HEK293T (cell line): Measurements from ENCODE around the gene NOG.
A peak's percentile ranks its signal among the peaks of the same experiment; 100 is the strongest.

ENCODE experiments used
- CTCF ChIA-PET: fragments of 350-600 bp; formaldehyde crosslinking; extraction: SDS; loops from one replicate; lab custom pipeline; 2021; ENCODE audit warnings: antibody characterized with exemption, inconsistent platforms; lab: Yijun Ruan, JAX
- POLR2A ChIA-PET: fragments of 350-600 bp; formaldehyde crosslinking; extraction: SDS; loops from one replicate; lab custom pipeline; 2020; ENCODE audit warnings: antibody characterized with exemption, inconsistent platforms; lab: Yijun Ruan, JAX
- DNase-seq: peaks from one replicate; pipeline ENCODE4 v3.0.0; 2012; ENCODE audit warnings: mixed read lengths; ENCODE audit errors: extremely low spot score
- ARNT ChIP-seq: fragments of 450-650 bp; IDR thresholded peaks from 2 replicates; pipeline ENCODE4 v1.6.1; 2017; ENCODE audit warnings: mild to moderate bottlenecking
- BHLHE40 ChIP-seq: fragments of 450-650 bp; IDR thresholded peaks from 2 replicates; pipeline ENCODE4 v1.6.1; 2016; ENCODE audit warnings: mild to moderate bottlenecking, moderate library complexity, borderline replicate concordance
- CTBP1 ChIP-seq: fragments of 450-650 bp; IDR thresholded peaks from 2 replicates; pipeline ENCODE4 v1.6.1; 2016; ENCODE audit warnings: borderline replicate concordance
- ELF4 ChIP-seq: fragments of 450-650 bp; IDR thresholded peaks from 2 replicates; pipeline ENCODE4 v1.6.1; 2017; ENCODE audit warnings: antibody characterized with exemption
- FOXA1 ChIP-seq: fragments of 450-650 bp; IDR thresholded peaks from 2 replicates; pipeline ENCODE4 v1.6.1; 2016; ENCODE audit warnings: mild to moderate bottlenecking
- FOXK2 ChIP-seq: fragments of 450-650 bp; IDR thresholded peaks from 2 replicates; pipeline ENCODE4 v1.6.1; 2016; ENCODE audit warnings: mild to moderate bottlenecking
- HDGF ChIP-seq: fragments of 450-650 bp; IDR thresholded peaks from 2 replicates; pipeline ENCODE4 v1.6.1; 2017; ENCODE audit warnings: antibody characterized with exemption, borderline replicate concordance
- L3MBTL2 ChIP-seq: fragments of 450-650 bp; conservative IDR thresholded peaks from 2 replicates; pipeline ENCODE4 v1.6.1; 2016; ENCODE audit warnings: mild to moderate bottlenecking
- LEF1 ChIP-seq: fragments of 450-650 bp; IDR thresholded peaks from 2 replicates; pipeline ENCODE4 v1.6.1; 2017; ENCODE audit warnings: mild to moderate bottlenecking, borderline replicate concordance
- NFRKB ChIP-seq: fragments of 450-650 bp; IDR thresholded peaks from 2 replicates; pipeline ENCODE4 v1.6.1; 2016; ENCODE audit warnings: mild to moderate bottlenecking, moderate library complexity
- PKNOX1 ChIP-seq: fragments of 450-650 bp; IDR thresholded peaks from 2 replicates; pipeline ENCODE4 v1.6.1; 2016
- SP1 ChIP-seq: fragments of 450-650 bp; IDR thresholded peaks from 2 replicates; pipeline ENCODE4 v1.6.1; 2017
- TARDBP ChIP-seq: fragments of 450-650 bp; IDR thresholded peaks from 2 replicates; pipeline ENCODE4 v1.6.1; 2016
- ZNF384 ChIP-seq: fragments of 450-650 bp; IDR thresholded peaks from 2 replicates; pipeline ENCODE4 v1.6.1; 2016

Gene NOG

GRCh38 chr17:56570199-56570598 lies 23.3 kb upstream of the NOG start:
- TF ChIP-seq HDGF = no peak
- no peak for TF ChIP-seq ARNT
- TF ChIP-seq ELF4 = no peak
- no peak for TF ChIP-seq NFRKB
- TF ChIP-seq BHLHE40 = no peak
- TF ChIP-seq ZNF384 = no peak
- TF ChIP-seq FOXA1 = no peak
- no peak for TF ChIP-seq FOXK2
- TF ChIP-seq TARDBP = no peak
- ChIA-PET CTCF (no interaction called here), POLR2A (no interaction called here)
- no peak for DNase-seq

- DNase-seq = no peak
- TF ChIP-seq ARNT = no peak
- CTCF ChIA-PET = no interaction called here
- POLR2A ChIA-PET = no interaction called here
Measured at GRCh38 chr17:56571456-56571855, 22.0 kb upstream of the NOG start.

GRCh38 chr17:56577190-56577842 lies 16.2 kb upstream of the NOG start:
- POLR2A ChIA-PET = interaction anchor here (1.4 kb wide), 2 partner anchors 16 to 77 kb away, joined by 3 to 5 read pairs; partner anchors contain the start of gene NOG
- CTCF ChIA-PET = interaction anchor here (0.6 to 1.6 kb wide), 2 partner anchors 78 to 139 kb away, joined by 3 to 4 read pairs; no protein-coding TSS in a partner anchor
- no peak for DNase-seq
- no peak for TF ChIP-seq ELF4
- 0 out of 2 replicates have a peak, but pooled peaks have one; percentile 22 for TF ChIP-seq PKNOX1

- POLR2A ChIA-PET = interaction anchor here (1.4 kb wide), 2 partner anchors 16 to 78 kb away, joined by 3 to 5 read pairs; partner anchors contain the start of gene NOG
- CTCF ChIA-PET = interaction anchor here (0.6 to 1.6 kb wide), 2 partner anchors 78 to 138 kb away, joined by 3 to 4 read pairs; no protein-coding TSS in a partner anchor
- peak; percentile 35 for DNase-seq
- TF ChIP-seq L3MBTL2 (peak; percentile 32; the same call in 1 of the 2 replicates), FOXK2 (no peak)
Measured at GRCh38 chr17:56577843-56578204, 15.7 kb upstream of the NOG start.

GRCh38 chr17:56581635-56582627 lies 11.6 kb upstream of the NOG start:
- POLR2A ChIA-PET = no interaction called here
- TF ChIP-seq SP1 = no peak
- TF ChIP-seq NFRKB = no peak
- TF ChIP-seq L3MBTL2 = no peak
- no peak for TF ChIP-seq ELF4
- TF ChIP-seq ZNF384 = no peak
- no peak for TF ChIP-seq CTBP1
- no peak for DNase-seq
- CTCF ChIA-PET = interaction anchor here (0.7 to 2.1 kb wide), 3 partner anchors 11 to 134 kb away, joined by 3 to 7 read pairs (median 3); partner anchors contain the start of gene NOG

- TF ChIP-seq FOXK2 (no peak), TARDBP (no peak), ZNF384 (no peak), LEF1 (no peak), SP1 (no peak), ARNT (no peak), ELF4 (no peak), PKNOX1 (no peak)
- ChIA-PET POLR2A (no interaction called here), CTCF (interaction anchor here (1.2 to 1.3 kb wide), 2 partner anchors 94 to 132 kb away, joined by 3 read pairs; no protein-coding TSS in a partner anchor)
- DNase-seq = no peak
Measured at GRCh38 chr17:56583772-56584171, 9.7 kb upstream of the NOG start.

- no peak for DNase-seq
- POLR2A ChIA-PET = no interaction called here
- TF ChIP-seq PKNOX1 (no peak), L3MBTL2 (no peak), BHLHE40 (no peak), ZNF384 (no peak), SP1 (no peak), FOXA1 (no peak), HDGF (no peak), TARDBP (no peak)
- CTCF ChIA-PET = no interaction called here
Measured at GRCh38 chr17:56587298-56587697, 6.2 kb upstream of the NOG start.
